Smooth muscle cell (in vitro differentiated cells): ENCODE measurements around the gene MBD5. TPM values are rescaled to one million over a fixed set of nuclear protein-coding genes. Genes with fewer than 3 reads are reported as not detected.

Experiments used
- DNase-seq: peaks from one replicate; lab custom pipeline; 2025; ENCODE audit not compliant: unreplicated experiment; lab: John Stamatoyannopoulos, UW
- H2AFZ ChIP-seq: fragments of 200-600 bp; sonication (generic); 2 replicates; pipeline ENCODE4 v1.6.0; 2016; ENCODE audit warnings: antibody characterized with exemption, low read depth, mild to moderate bottlenecking
- H3F3A ChIP-seq: fragments of 200-600 bp; sonication (generic); 2 replicates; pipeline ENCODE4 v1.6.0; 2017; ENCODE audit warnings: antibody characterized with exemption, low read depth
- H3K27ac ChIP-seq: fragments of 200-600 bp; sonication (generic); 2 replicates; pipeline ENCODE4 v1.5.1; 2016; ENCODE audit warnings: low read depth, mild to moderate bottlenecking
- H3K27me3 ChIP-seq: fragments of 200-600 bp; sonication (generic); 2 replicates; pipeline ENCODE4 v1.6.1; 2016; ENCODE audit warnings: low read depth, mild to moderate bottlenecking
- H3K36me3 ChIP-seq: fragments of 200-600 bp; sonication (generic); 2 replicates; pipeline ENCODE4 v1.5.1; 2016; ENCODE audit warnings: low read depth
- H3K4me1 ChIP-seq: fragments of 200-600 bp; sonication (generic); 2 replicates; pipeline ENCODE4 v1.5.1; 2016; ENCODE audit warnings: low read depth
- H3K4me2 ChIP-seq: fragments of 200-600 bp; sonication (generic); 2 replicates; pipeline ENCODE4 v1.6.0; 2016; ENCODE audit warnings: mild to moderate bottlenecking
- H3K4me3 ChIP-seq: fragments of 200-600 bp; sonication (generic); 2 replicates; pipeline ENCODE4 v1.5.1; 2016; ENCODE audit warnings: mild to moderate bottlenecking
- H3K79me2 ChIP-seq: fragments of 200-600 bp; sonication (generic); 2 replicates; pipeline ENCODE4 v1.6.0; 2016; ENCODE audit warnings: low read depth, mild to moderate bottlenecking
- H3K9ac ChIP-seq: fragments of 200-600 bp; sonication (generic); 2 replicates; pipeline ENCODE4 v1.6.0; 2016; ENCODE audit warnings: low read depth
- H3K9me3 ChIP-seq: fragments of 200-600 bp; sonication (generic); replicated peaks from 2 replicates; pipeline ENCODE4 v1.5.1; 2016; ENCODE audit warnings: low read depth
- H4K20me1 ChIP-seq: fragments of 200-600 bp; sonication (generic); 2 replicates; pipeline ENCODE4 v1.6.0; 2016; ENCODE audit warnings: low read depth
- CTCF ChIP-seq: fragments of 200-600 bp; sonication (generic); IDR thresholded peaks from 2 replicates; pipeline ENCODE4 v1.5.1; 2017; ENCODE audit warnings: borderline replicate concordance, mild to moderate bottlenecking, antibody characterized with exemption; ENCODE audit not compliant: insufficient read depth, poor library complexity, severe bottlenecking
- WGBS: methylation state at CpG from one replicate; pipeline ENCODE4 v1.1.7; 2016; ENCODE audit warnings: low lambda C conversion rate; 5-methylcytosine and 5-hydroxymethylcytosine counted together
- polyA plus RNA-seq: library from polyadenylated mRNA; unstranded; fragments of >200 nt; fragmentation: Nextera tagmentation; extraction: Ambion mirVana; gene quantifications from 2 replicates; pipeline ENCODE4 v1.2.1, GENCODE V29; 2016
- total RNA-seq: library from RNA; depleted of rRNA; stranded (reverse); fragments of >200 nt; gene quantifications from 2 replicates; pipeline ENCODE4 v1.2.3, GENCODE V29; 2014

Gene MBD5
- total and polyA plus RNA-seq, 2 experiments from 2014 or later, result 25.7 to 31.2 TPM

GRCh38 chr2:148071351-148071750 is 50.5 kb downstream of the MBD5 start:
- H3K9ac ChIP-seq, result no peak overlapping the region
- DNase-seq, result no peak
- no peak overlapping the region for H2AFZ ChIP-seq
- peaks cover 60% of the 10 kb centered on the region for H4K20me1 ChIP-seq
- no peak overlapping the region for H3K27ac ChIP-seq
- no peaks in the 10 kb centered on the region for H3K27me3 ChIP-seq
- H3F3A ChIP-seq, result no peaks in the 10 kb centered on the region
- WGBS, result 96% methylated on average over 4 of the region's 4 CpGs
- no peaks in the 10 kb centered on the region for H3K9me3 ChIP-seq
- peaks cover 3% of the 10 kb centered on the region for H3K36me3 ChIP-seq
- H3K4me2 ChIP-seq, result no peak overlapping the region
- H3K4me3 ChIP-seq, result no peak overlapping the region
- no peak for TF ChIP-seq CTCF
- H3K79me2 ChIP-seq, result peaks cover 16% of the 10 kb centered on the region
- H3K4me1 ChIP-seq, result no peaks in the 10 kb centered on the region

DNA sequence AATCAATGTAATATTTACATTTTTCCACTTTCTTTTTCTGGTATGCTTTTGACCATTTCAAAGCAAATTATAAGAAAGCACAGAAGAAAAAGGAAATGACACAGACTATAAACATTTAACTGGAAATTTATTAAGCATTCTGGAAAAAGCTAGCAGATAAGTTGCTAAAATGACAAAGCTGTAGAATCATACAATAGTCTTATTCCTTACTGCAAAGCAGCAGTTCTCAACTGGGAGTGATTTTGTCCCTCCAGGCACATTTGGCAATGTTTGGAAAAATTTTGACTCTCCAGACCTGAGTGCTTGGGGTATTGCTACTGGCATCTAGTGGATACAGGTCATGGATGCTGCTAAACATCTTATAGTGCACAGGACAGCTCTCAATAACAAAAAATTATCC is 75.1 kb downstream of the MBD5 start:
- Histone ChIP-seq H2AFZ (no peak overlapping the region), H3K4me2 (peak overlapping the region; percentile 6), H3F3A (no peaks in the 10 kb centered on the region), H3K27me3 (no peaks in the 10 kb centered on the region), H3K27ac (peak overlapping the region; percentile 14), H4K20me1 (peaks cover 18% of the 10 kb centered on the region), H3K4me1 (no peaks in the 10 kb centered on the region), H3K79me2 (no peaks in the 10 kb centered on the region), H3K4me3 (no peak overlapping the region), H3K9ac (no peak overlapping the region), H3K36me3 (no peaks in the 10 kb centered on the region), H3K9me3 (no peaks in the 10 kb centered on the region)
- TF ChIP-seq CTCF, result no peak
- DNase-seq, result no peak

GRCh38 chr2:148102641-148103040 is 81.8 kb downstream of the MBD5 start:
- H3K4me2 ChIP-seq, result no peak overlapping the region
- no peaks in the 10 kb centered on the region for H3K36me3 ChIP-seq
- no peaks in the 10 kb centered on the region for H3K9me3 ChIP-seq
- H3K4me3 ChIP-seq, result no peak overlapping the region
- H3F3A ChIP-seq, result no peaks in the 10 kb centered on the region
- H3K4me1 ChIP-seq, result no peaks in the 10 kb centered on the region
- peaks cover 6% of the 10 kb centered on the region for H4K20me1 ChIP-seq
- H3K79me2 ChIP-seq, result no peaks in the 10 kb centered on the region
- H3K27ac ChIP-seq, result no peak overlapping the region
- 85% methylated on average over 1 of the region's 1 CpG for WGBS
- no peak for TF ChIP-seq CTCF
- H2AFZ ChIP-seq, result no peak overlapping the region
- no peak overlapping the region for H3K9ac ChIP-seq
- DNase-seq, result no peak
- H3K27me3 ChIP-seq, result no peaks in the 10 kb centered on the region

DNA sequence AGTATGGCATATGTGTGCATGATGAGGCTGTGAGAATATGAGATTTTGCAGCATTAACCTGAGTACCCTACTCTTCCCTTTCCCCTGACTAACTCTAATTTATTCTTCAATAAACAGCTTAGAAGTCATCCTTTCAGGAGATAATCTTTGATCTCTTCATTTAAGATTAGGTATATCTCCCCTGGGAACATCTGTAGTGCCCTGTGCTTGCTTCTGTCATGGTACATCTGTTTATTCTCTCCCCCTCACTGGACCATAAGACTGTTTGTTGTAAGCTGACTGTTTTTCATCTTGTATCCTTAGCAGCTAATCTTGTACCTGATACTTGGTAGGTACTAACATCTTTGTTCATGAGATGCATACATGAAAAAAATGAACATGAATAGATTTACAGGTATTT is 83.1 kb downstream of the MBD5 start:
- Histone ChIP-seq H3K4me2 (no peak overlapping the region), H3K4me1 (no peaks in the 10 kb centered on the region), H3F3A (no peaks in the 10 kb centered on the region), H3K4me3 (no peak overlapping the region), H4K20me1 (peaks cover 6% of the 10 kb centered on the region), H3K9ac (no peak overlapping the region), H3K27me3 (no peaks in the 10 kb centered on the region), H3K9me3 (no peaks in the 10 kb centered on the region), H2AFZ (no peak overlapping the region), H3K27ac (no peak overlapping the region), H3K79me2 (no peaks in the 10 kb centered on the region), H3K36me3 (no peaks in the 10 kb centered on the region)
- no peak for DNase-seq
- TF ChIP-seq CTCF, result no peak
